ENCODE results near the gene ST6GAL1. TPM values are rescaled to one million over a fixed set of nuclear protein-coding genes. Genes with fewer than 3 reads are reported as not detected.
"Not testable (repeated sequence)": the region's sequence is repeated elsewhere in the genome, so short reads cannot be mapped to it uniquely, and the experiment has no call there.

ST6GAL1 gene
- total RNA-seq, 6 donors from 2014 or later: 72.6 to 141 (median 93.3) TPM

DNA sequence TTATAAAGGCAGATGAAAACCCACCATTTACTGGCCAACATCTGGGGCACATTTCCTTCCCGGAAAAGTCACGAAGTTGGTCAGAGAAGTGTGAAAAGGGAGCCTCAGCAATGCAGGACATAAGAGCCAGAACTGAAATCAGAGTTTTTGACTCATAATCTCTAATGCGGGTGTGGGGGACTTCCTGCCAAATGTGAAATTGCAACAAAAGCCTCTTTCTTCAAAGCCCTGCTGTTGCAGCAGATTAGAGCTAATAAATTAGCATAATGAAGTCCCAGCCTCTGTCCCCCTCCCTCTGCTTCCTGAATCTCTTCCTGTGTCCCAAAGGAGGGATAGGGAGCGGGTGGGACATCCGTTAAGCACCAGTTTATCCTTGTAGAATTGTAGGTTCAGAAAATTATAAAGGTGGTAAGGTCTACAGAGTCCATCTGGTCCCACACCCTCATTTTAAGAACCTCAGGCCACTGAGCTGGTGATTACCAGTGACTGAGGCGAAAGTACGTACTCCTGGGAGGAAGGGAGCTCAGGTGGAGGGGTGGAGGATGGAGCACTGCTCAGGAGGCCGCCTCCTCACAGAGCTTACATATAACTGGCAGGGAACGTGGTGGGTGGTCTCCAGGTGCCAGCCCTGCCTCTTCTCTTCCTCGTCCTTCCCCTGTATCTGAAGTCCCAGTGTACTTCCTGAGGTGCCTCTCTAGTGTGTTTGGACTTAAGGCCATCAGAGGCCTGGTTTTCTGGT lies 35.0 kb downstream of the ST6GAL1 start:
- DNase-seq: no peak
- Histone ChIP-seq H3K9me3 (no peaks in the 10 kb centered on the region), H3K4me3 (no peak overlapping the region), H3K27me3 (no peaks in the 10 kb centered on the region), H3K4me1 (peaks cover 1 to 20% (median 14%) of the 10 kb centered on the region in 4 donors), H3K36me3 (peaks cover 5 to 12% (median 11%) of the 10 kb centered on the region in 4 donors), H3K27ac (peak overlapping the region in 2 of 4 donors; percentile 55 to 56)
- WGBS, 2 donors: 69 to 78% methylated on average over 10 of the region's 10 CpGs
- no peak for TF ChIP-seq EP300 (IDR thresholded peaks at IDR 0.05)
- TF ChIP-seq, protein P1, sequence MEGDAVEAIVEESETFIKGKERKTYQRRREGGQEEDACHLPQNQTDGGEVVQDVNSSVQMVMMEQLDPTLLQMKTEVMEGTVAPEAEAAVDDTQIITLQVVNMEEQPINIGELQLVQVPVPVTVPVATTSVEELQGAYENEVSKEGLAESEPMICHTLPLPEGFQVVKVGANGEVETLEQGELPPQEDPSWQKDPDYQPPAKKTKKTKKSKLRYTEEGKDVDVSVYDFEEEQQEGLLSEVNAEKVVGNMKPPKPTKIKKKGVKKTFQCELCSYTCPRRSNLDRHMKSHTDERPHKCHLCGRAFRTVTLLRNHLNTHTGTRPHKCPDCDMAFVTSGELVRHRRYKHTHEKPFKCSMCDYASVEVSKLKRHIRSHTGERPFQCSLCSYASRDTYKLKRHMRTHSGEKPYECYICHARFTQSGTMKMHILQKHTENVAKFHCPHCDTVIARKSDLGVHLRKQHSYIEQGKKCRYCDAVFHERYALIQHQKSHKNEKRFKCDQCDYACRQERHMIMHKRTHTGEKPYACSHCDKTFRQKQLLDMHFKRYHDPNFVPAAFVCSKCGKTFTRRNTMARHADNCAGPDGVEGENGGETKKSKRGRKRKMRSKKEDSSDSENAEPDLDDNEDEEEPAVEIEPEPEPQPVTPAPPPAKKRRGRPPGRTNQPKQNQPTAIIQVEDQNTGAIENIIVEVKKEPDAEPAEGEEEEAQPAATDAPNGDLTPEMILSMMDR (IDR thresholded peaks at IDR 0.05): no peak
- TF ChIP-seq POLR2A (IDR thresholded peaks at IDR 0.05): no peak
- TF ChIP-seq POLR2AphosphoS5 (IDR thresholded peaks at IDR 0.05): no peak
- ATAC-seq (ENCODE audit: low FRiP score in 2 of 2): no peak

DNA sequence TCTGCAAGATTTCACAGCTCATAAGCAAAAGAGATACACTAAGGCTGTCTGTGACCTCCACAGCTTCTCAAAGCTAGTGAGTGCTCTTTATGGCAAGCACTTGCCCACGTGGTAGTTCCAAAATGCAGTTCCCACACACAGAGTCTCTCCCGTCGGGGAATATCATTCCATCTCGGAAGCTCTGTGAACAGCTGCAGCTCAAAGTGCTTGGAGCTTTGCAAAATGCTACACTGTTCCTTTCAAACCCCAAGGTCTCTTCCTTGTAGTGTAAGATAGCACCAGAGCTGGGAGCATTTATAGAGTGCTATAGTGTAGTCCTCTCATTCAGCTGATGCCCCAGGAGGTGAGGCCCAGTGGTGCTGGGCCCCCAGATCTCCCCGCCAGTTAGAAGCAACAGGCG lies 36.1 kb downstream of the ST6GAL1 start:
- 79 to 94% methylated on average over 4 to 6 of the region's 6 CpGs for WGBS, 2 donors
- H3K27ac ChIP-seq: peak overlapping the region in 2 of 4 donors; percentile 56 to 58
- no peak for ATAC-seq (ENCODE audit: low FRiP score in 2 of 2)

DNA sequence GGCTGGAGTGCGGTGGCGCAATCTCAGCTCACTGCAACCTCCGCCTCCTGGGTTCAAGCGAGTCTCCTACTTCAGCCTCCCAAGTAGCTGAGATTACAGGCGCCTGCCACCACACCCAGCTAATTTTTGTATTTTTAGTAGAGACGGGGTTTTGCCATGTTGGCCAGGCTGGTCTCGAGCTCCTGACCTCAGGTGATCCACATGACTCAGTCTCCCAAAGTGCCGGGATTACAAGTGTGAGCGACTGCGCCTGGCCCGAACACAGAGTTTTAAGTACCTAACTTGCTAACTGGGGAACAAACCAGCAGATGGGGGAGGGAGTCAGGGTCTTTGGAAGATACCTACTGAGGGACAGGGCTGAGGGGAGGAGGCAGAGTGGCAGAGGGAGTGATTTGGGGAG lies 36.9 kb downstream of the ST6GAL1 start:
- not testable (repeated sequence) for ATAC-seq (ENCODE audit: low FRiP score in 2 of 2)
- peak overlapping the region in 3 of 4 donors; percentile 31 to 58 (median 56) for H3K27ac ChIP-seq

More for the DNA sequence above, 36.1 kb downstream of the ST6GAL1 start:
- Histone ChIP-seq H3K4me3 (no peak overlapping the region), H3K9me3 (no peaks in the 10 kb centered on the region), H3K27me3 (no peaks in the 10 kb centered on the region), H3K4me1 (peaks cover 3 to 29% (median 18%) of the 10 kb centered on the region in 4 donors), H3K36me3 (peaks cover 5 to 12% (median 11%) of the 10 kb centered on the region in 4 donors)
- no peak for DNase-seq
- TF ChIP-seq POLR2A (IDR thresholded peaks at IDR 0.05) (no peak), POLR2AphosphoS5 (IDR thresholded peaks at IDR 0.05) (no peak), EP300 (IDR thresholded peaks at IDR 0.05) (no peak)
- TF ChIP-seq, protein P1 (IDR thresholded peaks at IDR 0.05): no peak

DNA sequence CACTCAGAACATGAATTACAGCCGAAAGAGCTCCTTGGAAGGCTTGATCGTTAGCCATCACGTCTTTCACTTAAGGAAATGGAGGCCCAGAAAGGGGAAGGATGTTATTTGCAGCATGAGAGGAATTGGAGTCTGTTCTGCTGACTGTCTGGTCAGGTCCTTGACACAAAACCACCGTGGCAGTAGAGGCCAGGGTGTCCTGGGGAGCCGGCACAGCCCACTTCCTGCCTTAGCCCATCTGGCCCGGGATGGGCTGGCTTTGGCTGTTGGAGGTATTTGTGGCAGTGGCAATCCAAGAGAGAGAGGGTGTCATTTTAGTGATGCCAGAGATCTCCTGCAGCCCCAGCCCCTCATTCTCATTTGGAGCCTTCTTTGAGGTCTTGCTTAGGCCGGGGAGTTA lies 37.4 kb downstream of the ST6GAL1 start:
- Histone ChIP-seq H3K27me3 (no peaks in the 10 kb centered on the region), H3K4me3 (no peak overlapping the region), H3K27ac (peak overlapping the region in 3 of 4 donors; percentile 31 to 58 (median 56)), H3K36me3 (peaks cover 5 to 19% (median 14%) of the 10 kb centered on the region in 4 donors), H3K4me1 (peaks cover 3 to 35% (median 23%) of the 10 kb centered on the region in 4 donors), H3K9me3 (no peaks in the 10 kb centered on the region)
- no peak for TF ChIP-seq POLR2A (IDR thresholded peaks at IDR 0.05)
- TF ChIP-seq EP300 (IDR thresholded peaks at IDR 0.05): no peak
- TF ChIP-seq, protein P1 (IDR thresholded peaks at IDR 0.05): no peak
- no peak for TF ChIP-seq POLR2AphosphoS5 (IDR thresholded peaks at IDR 0.05)
- DNase-seq (no peak), ATAC-seq (ENCODE audit: low FRiP score in 2 of 2) (no peak)
- 47 to 48% methylated on average over 7 of the region's 7 CpGs for WGBS, 2 donors

More for the DNA sequence above, 36.9 kb downstream of the ST6GAL1 start:
- not testable (repeated sequence) for H3K9me3 ChIP-seq, DNase-seq, H3K4me3 ChIP-seq, H3K27me3 ChIP-seq
- peaks cover 3 to 35% (median 22%) of the 10 kb centered on the region in 4 donors for H3K4me1 ChIP-seq
- H3K36me3 ChIP-seq: peaks cover 5 to 14% (median 12%) of the 10 kb centered on the region in 4 donors
- 91 to 94% methylated on average over 11 of the region's 11 CpGs for WGBS, 2 donors

DNA sequence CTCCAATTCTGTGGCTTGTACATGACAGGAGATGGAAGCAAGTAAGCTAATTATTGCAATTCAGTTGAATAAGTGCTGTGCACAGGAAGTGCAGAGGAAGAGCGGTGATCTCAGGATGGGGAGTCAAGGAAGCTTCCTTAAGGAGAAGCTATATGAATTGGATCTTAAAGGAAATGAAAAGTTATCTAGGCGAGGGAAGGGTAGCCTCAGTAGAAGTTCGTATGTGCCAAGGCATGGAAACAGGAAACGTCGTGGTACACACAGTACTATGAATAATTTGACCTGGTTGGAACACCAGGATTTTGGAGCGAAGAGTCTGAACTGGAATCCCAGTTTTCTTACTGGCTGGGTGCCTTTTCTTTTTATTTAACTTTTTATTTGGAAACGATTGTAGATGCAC lies 39.3 kb downstream of the ST6GAL1 start:
- ATAC-seq (ENCODE audit: low FRiP score in 2 of 2) (no peak), DNase-seq (no peak)
- no peak for TF ChIP-seq POLR2A (IDR thresholded peaks at IDR 0.05)
- TF ChIP-seq POLR2AphosphoS5 (IDR thresholded peaks at IDR 0.05): peak; percentile 17 to 40
- peak in 2 of 4 donors; percentile 25 to 37 for TF ChIP-seq EP300 (IDR thresholded peaks at IDR 0.05)
- TF ChIP-seq, protein P1 (IDR thresholded peaks at IDR 0.05): no peak
- H3K4me3 ChIP-seq: no peak overlapping the region
- H3K9me3 ChIP-seq: no peaks in the 10 kb centered on the region
- WGBS, 2 donors: 59 to 74% methylated on average over 7 of the region's 7 CpGs
- no peaks in the 10 kb centered on the region for H3K27me3 ChIP-seq
- H3K27ac ChIP-seq: peak overlapping the region; percentile 4 to 76 (median 52)
- H3K4me1 ChIP-seq: peaks cover 3 to 35% (median 23%) of the 10 kb centered on the region in 4 donors
- peaks cover 2 to 20% (median 11%) of the 10 kb centered on the region in 4 donors for H3K36me3 ChIP-seq

DNA sequence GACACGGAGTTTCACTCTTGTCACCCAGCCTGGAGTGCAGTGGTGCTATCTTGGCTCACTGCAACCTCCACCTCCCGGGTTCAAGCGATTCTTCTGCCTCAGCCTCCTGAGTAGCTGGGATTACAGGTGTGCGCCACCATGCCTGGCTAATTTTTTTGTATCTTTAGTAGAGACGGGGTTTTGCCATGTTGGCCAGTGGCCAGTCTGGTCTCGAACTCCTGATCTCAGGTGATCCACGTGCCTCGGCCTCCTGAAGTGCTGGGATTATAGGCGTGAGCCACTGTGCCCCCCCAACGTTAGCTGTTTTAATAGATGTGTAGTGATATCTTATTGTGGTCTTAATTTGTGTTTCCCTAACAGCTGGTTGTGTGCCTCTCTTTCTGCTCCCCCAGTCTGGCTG lies 40.8 kb downstream of the ST6GAL1 start:
- not testable (repeated sequence) for H3K4me3 ChIP-seq; H3K27me3 ChIP-seq; ATAC-seq (ENCODE audit: low FRiP score in 2 of 2); DNase-seq; H3K9me3 ChIP-seq
- WGBS, 2 donors: 90 to 97% methylated on average over 10 of the region's 10 CpGs
- peaks cover 3 to 27% (median 16%) of the 10 kb centered on the region in 4 donors for H3K4me1 ChIP-seq
- H3K27ac ChIP-seq: peak overlapping the region; percentile 43 to 76 (median 74)
- H3K36me3 ChIP-seq: peaks cover 0 to 22% (median 10%) of the 10 kb centered on the region in 4 donors

All from upper lobe of left lung (tissue), 6 donors.